ENCODE measurements around the gene MAL.
A peak's percentile ranks its signal among the peaks of the same experiment; 100 is the strongest.

The MAL gene

DNA sequence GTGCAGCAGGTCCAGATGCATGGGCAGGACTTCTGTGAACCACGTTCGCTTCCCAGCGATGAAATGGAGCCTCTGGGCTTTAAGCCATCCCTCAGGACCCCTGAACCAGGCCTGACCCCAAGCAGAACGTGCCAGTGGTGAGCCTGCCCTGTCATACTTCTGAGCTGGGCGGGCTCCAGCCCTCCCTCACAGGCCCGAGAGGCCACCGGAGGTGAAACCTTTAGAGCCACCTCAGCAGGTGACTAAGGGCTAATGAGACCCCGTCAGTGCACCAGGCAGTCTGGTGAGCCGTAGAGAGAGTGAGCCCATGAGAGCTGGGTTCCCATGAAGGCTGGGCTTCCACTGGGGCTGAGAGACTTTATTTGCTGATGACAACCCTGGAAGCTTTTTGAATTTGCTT is 8.9 kb upstream of the MAL start:
- DNase-seq (ENCODE audit: low read depth) = no peak

DNA sequence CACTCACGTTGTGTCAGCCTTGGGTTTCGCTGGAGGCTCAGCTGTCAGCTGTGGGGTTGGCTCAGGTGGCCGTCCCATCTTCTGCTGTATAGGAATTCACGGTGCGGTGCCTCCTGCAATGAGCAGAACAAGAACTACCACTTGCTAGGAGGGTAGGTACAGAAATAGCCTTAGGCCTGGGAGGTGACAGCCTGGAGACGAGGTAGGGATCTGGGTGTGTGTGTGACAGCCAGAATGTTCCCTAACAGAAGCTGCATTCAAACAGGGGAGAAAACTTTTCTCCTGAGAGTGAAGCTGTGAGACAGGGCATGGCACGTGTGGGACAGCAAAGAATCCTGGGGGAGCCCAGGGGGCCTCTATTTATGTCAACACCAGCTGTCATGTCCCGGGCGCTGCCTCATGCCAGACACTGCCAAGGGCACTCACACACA is 8.4 kb upstream of the MAL start:
- no peak for DNase-seq (ENCODE audit: low read depth)

DNA sequence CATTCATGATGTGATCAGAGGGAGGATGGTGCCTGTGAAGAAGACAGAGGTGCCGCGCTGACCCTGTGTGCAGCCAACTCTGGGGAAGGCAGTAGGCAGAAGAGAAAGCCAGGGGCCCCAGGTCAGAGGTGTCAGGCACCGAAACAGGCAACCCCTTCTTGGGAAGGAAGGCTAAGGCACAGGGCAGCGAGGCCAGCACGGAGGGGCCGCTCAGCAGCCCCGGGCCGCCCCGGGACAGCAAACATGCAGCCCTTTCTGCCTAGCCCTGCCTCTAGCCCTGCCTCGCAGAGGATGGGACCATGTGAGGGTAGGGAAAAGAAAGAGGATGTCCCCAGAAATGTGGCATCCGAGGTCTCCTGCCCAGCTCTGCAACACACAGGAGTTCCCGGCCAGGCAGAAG is 7.7 kb upstream of the MAL start:
- no peak for DNase-seq (ENCODE audit: low read depth)

DNA sequence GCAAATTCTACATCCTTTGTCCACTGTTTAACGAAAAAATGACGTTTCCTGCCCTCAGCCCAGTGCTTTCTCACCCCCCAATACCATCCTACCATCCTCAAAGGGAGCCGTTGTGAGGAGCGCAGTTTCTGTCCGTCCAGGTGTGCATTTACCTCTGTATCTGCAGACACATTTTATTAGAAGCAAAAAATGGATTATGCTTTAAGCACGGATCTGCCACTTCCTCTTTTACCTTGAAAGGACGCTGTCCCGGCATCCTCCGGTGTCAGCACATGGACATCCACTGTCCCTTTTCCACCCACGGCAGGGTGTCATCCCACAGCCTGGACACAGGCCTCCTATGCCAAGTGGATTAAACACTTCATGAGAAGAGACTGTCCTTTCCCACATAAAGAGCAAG is 7.2 kb upstream of the MAL start:
- no peak for DNase-seq (ENCODE audit: low read depth)

DNA sequence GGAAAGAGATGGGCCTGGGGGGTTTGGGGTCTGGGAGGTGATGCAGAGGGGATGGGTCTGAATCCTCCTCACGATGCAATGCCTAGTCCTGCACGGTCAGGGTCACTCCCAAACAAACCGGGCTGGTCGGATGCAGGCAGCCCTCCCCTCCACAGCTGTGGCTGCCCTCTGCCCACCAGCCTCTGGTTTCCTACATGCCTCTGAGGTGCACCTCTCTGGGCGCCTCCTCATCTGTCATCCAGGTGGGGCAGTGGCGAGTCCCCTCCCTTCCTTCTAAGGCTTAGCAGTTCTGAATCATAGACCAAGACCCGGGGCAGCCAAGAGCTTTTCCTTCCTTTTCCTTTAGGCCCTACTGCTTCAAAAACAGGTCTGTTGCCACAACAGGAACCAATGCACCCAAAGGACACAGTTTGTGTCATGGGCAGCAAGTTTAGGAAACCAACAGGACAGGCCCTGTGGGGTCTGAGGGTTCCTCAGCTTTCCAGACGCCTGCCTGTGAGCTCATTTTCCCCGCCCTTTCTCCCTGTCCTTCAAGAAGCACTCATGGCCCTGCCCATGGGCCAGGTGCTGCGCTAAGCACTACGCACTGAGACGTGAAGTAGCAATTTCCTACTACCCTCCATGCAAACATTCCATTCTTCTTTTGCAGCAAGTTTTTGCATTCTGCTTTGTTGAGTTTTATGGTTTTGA is 6.5 kb upstream of the MAL start:
- DNase-seq (ENCODE audit: low read depth) = no peak

DNA sequence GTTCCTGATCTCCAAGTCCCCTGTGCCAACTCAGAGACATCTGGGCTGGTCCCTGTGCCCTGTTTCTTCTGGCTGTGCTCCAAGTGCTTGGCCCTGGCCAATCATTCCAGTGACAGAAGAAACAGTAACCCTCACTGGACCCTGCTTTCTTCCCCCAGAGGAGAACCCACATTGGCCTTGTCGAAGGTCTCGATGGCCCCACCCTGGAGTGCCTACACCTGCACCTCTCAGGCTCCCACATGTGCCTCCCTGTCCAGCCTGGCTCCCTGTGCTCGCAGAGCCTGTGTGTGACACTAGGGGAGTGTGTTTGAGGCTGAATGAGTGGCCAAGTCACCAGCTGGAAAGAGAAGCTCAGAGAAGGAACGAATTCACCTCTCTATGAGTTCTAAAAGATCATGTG is 5.9 kb upstream of the MAL start:
- DNase-seq (ENCODE audit: low read depth) = no peak

DNA sequence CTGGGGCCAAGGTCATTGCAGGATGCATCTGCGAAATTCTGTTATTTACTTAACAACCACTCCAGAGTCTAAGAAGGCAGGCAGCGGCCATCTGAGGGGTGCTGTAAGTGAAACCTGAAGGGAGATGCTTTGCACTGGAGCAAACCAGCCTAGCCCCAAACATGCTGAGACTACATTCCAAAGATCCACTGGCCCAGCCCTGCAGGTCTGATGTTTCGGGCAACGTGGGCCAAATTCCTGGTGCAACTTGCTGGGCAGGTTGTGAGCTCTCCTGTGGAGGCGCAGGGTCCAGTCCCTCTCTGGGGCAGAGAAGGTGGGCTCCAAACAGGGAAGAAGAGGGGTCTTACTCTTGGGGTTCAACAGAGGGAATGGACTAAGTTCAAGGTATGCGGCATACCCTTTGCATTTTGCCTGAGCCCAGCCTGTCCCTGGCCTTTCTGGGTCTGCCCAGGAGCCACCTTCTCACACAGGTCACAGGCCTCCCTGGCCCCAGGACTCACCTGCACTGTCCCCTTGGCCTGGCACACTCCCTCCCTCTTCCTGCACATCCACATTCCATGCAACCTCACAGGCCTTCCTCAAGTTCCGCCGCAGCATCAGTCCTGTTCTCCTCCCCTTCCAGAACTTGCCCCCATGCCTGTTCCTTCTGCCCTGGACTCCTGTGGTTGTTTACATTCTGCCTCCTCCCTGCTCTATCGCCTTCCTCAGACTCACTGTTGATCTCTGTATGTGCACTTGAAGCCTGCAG is 5.1 kb upstream of the MAL start:
- DNase-seq (ENCODE audit: low read depth) = no peak

DNA sequence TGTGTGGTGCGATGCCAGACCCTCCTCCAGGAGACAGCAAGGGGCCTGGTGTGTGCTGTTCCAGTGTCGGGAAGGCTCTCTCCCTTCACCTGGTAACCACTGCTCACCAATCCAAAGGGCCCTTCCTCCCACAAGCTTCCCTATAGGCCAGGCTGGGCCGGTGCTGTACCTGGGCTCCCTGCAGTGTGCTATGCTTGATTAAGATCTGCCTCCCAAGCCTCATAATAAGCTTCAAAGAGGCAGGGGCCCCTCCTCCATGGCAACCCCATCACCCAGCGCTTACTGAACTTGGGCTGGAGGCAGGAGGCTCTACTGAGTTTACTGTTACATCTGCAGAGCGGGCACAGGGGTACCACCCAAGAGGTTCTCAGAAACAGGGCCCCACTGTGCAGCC is 4.5 kb upstream of the MAL start:
- DNase-seq (ENCODE audit: low read depth) = no peak

DNA sequence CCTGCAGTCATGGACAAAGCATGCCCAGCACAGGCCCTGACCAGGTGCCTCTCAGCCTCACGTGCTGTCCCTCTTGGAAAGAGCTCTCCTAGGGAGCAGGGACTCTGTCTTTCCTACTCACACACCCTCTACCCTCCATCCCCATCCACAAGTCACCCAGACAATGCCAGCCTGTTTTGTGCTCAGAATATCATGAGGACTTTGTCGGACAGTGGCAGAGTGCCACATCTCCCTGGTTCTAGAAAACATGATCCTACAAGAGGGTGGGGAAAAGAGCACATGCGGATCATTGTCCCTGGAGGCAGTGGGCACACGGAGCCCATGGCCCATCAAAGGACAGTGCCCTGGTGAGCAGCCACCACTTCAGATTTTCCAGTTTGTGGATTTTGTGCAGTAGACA is 3.7 kb upstream of the MAL start:
- DNase-seq (ENCODE audit: low read depth) = no peak

DNA sequence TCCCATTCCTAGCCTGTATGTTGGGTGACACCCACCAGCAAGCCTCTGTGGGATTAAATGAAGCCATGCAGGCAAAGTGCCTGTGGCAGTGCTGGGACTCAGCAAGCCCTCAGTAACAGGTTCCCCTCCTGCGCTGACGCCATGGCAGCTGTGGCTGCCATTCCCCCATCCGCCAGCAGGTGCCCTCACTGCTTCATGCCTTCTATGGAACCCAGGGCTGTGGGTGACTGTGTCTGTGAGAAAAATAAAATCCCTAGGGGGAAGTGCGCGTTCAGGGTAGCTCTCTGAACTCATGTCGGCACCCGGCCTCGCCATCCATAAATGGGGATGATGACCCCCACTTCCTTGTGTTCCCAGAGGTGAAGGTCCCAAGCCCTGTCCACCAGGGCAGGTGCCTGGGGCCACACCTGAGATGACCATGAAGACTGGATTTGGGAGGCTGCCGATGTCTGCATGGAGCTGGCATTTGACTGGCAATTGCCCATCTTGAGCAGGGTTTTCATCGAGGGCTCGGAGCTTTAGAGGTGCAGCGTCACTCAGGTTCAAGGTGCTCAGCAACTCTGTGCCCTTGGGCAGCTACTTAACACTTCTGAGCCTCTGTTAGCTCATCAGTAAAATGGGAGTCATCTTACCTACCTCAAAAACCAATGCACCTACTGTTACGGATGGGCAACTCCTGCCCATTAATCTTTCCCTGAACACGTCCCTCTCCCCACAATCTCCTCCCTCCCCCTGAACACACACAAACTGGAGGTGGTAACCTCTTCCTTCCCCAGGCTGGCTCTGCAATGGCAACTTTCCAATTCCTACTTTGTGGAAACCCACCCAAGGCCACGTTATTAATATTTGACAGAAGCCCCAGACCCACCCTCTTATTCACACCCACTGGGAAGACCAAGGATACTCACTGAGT is 2.9 kb upstream of the MAL start:
- DNase-seq (ENCODE audit: low read depth) = peak; percentile 79

DNA sequence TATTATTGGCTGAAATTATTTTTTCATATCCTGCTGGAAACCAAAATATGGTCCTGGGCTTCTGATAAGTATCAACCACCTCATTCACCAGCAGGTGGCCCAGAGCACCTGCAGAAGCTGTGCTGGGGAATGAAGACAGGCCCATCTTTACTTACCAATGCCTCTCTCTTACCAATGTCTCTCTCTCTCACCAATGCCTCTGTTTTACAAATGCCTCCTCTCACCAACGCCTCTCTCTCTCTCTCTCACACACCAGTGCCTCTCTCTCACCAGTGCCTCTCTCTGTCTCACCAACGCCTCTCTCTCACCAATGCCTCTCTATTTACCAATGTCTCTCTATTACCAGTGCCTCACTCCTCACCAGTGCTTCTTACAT is 2.3 kb upstream of the MAL start:
- no peak for DNase-seq (ENCODE audit: low read depth)

DNA sequence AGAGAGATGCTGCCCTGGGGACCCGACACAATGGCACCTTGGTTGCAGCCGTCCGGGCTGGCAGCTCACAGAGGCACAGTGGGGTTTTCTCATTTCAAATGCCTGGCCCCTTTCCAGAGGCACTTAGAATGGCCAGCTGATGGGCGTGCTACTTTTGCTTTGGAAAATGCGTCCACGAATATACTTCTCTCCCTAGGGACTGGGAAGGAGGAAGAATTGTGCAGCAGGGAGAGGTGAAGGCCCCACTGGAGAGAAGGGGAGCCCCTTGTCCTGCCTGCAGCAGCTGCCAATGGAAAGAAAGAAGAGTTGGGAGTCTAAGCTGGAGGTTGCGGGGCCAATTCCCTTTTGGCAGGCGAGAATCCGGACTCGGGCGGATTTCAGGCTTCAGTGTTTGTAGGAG is 1.1 kb upstream of the MAL start:
- no peak for DNase-seq (ENCODE audit: low read depth)

DNA sequence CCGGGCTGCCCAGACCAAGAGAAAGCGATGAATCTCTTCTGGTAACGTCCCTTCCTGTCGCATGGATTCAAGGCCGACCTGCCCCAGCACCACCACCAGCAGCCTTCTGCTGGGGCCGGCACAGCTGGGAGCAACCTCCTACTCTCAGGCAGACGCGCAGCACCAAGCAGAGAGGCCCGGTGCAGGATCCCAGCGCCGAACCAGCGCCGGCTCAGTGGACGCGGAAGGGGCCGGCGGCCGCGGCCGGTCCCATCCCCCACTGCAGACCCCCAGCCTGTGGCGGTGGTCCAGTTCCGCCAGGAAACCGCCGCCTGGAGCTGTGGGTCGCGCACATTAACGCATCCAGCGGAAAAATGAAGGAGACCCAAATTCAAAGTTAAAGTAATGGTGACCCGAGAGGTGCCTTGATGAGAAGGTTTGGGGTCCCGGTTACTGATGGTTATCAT is 525 bp upstream of the MAL start:
- DNase-seq (ENCODE audit: low read depth) = no peak

DNA sequence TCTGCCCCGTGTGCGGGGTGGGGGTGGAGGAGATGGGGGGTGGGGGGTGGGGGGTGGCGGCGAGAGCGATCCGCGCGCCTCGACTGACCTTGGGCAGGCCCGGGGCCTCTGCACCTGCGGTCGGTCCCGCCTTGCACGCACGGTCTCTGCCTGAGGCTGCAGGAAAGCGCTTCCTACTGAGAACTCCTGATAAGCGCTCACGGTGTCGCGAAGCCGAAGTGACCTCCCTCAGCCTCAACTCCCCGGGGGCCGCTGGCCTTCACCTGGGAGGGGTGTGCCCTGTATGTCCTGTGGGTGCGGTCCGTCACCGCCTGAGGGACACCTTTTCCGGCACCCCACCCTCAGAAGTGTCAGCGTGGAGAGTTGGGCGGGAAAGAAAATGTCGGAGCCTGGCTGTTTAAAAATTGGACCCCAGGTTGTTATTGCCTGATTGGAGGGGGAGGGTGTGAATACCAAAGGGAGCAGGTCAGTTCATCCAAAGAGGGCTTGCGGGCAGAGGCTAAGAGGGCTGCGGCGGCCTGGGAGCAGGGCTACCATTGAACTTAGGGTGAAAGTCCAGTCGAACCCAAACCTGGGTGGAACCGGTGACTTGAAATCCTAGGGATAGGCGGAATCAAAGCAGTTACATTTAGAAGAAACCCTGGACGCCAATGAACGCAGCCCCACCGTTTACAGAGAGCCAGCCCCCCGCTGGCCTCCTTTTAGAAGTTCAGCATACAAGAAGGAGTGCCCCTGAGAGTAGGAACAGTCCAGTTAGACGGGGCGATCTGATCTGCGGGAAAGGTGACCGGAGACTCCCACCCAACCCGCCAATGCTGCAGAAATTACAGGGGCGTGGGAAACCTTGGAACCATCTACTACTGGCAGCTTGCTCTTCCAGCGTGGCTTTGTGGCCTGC is 1.2 kb downstream of the MAL start:
- no peak for DNase-seq (ENCODE audit: low read depth)

DNA sequence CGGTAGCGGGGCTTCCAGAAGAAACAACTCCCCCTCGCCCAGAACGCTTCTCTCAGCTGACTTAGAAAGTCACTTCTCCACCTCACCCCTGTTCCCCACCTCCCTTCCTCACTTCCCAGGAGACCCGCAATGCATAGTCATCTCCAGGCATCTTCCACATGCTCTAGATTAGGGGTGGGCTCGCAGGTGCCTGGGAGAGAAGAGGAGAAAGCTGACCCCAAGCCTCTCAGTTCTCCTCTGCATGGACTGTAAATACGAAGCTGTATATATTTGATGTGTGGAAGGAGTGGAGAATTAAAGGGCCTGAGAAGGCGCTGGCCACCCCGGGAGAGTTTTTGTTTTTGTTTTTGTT is 1.8 kb downstream of the MAL start:
- DNase-seq (ENCODE audit: low read depth) = no peak

DNA sequence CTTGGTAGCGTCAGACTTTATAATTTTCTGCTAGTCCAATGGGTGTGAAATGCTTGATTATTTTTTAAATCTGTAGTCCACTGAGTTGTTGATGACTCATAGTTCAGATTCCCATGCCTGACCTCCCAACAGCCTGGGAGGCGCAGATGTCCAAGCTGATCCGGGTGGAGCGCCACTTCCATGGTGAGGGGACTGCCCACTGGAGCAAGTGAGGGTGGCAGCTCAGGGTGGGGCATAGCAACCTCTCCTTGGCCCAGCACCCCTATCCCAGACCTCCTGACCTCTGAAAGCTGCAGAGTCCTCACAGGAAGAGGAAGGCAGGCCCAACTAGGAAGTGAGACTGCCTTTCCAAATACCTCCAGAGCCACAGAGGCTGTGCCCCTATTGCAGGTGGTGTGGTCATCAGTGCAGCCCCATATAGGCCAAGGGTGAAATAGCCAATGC is 4.4 kb downstream of the MAL start:
- DNase-seq (ENCODE audit: low read depth) = no peak

DNA sequence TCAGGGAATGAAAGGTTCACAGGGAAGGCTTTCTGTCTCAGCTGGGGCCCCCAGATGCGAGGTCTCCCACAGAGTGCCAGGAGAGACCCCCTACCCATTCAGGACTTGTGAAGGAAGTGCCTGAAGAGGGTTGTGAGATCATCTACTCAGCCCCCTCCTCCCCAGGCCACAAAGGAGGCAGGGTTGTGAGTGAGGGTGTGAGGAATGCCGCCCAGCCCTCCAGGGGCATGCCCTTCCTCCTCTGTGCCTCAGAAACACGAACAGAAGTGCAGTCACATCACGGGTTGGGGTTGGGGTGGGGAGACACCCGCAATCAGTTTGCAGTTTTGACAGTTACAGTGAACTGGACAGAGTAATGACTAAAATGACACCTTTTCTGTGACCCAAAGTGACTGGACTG is 5.0 kb downstream of the MAL start:
- DNase-seq (ENCODE audit: low read depth) = no peak

DNA sequence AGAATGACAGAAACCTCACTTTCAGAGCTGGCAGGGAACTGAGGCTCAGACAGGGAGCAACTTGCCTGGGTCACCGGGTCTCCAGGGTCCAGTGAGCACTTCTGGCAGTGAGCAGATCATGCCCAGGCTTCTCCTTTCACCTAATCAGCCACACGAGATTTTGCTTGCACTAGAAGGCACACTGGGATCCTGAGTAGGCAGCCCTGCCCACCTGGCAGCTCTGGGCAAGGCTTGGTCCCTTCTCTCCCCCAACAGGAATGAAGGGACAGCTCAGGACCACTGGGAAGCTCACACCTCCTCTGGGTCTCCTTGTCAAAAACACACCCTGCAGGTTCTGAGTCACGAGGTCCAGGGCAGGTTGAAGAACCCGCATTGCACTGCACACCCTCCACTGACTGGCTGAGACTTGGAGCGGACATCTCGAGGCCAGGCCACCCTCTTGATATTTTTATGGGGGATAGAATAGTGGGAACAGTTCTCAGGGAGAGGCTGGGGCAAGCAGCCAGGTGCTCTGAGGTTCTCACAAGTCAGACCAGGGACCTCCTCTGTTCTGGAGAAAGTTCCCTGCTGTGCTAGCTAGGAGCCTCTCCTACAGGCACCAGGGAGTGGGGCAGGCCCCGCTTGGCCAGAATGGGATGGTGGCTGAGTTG is 5.7 kb downstream of the MAL start:
- DNase-seq (ENCODE audit: low read depth) = no peak

DNA sequence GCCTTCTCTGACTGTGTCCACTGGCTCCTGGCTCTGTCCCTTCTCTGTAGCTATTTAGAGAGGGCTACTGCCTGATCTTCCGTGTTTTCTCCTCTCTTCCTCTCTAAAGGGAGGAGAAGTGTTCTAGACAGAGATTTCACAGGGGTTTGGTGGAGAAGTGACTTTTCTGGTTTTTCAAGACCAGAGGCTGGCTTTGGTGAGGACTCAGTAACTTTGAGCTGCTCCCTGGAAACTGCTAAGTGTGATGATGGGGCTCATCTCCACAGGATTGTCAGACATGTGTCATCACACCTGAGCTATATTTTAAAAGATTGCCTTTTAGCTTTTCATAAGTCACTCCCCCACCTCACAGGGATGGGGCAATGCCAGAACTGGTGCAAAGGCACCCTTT is 6.2 kb downstream of the MAL start:
- no peak for DNase-seq (ENCODE audit: low read depth)

DNA sequence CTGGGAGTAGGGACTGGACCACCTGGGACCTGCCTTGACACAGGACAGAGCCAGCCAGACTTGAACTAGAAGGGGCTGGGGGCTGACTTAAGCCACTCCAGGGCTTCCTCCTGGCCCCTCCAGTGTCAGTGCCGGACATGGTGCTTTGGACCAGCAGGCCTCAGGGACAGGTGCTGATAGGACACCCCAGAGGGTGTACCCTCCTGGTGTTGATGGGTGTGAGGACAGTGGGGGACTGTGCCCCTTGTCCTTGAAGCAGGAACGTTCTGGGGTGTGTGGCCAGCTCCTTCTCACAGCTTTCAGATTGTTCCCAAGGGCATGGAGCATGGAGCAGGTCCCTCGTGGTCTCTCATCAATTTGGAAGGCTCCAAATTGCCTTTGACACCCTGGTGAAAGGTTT is 6.8 kb downstream of the MAL start:
- DNase-seq (ENCODE audit: low read depth) = no peak

DNA sequence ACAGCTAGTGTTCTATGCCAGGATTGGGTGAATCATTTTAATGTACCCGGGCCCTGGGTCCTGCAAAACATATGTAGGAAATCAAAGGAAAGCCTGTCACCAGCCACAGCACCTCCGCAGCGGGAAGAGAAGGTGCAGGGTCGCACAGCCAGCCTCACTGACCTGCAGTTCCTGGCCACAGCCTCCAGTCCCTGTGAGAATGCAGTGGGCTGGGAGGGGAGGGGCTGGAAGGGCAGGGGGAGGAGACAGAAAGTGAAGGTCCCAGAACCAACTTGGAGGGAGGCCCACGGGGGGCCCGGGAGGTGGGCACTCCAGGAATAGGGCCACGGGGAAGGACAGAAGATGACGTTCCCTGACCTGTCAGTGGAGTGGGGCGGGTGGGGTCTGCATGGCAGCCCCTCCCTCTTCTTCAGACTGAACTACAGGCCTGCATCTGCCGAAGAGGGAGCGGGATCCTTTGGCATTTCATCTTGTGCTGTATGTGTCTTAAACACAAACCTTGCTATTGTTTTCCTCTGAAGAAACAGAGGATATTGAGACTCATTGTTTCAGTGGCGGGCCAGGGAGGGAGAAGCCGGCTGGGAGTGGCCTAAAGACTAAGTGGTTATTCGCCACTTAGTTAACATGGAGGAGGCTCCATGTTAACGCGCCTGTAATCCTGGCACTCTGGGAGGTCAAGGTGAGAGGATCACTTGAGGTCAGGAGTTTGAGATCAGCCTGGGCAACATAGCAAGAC is 7.5 kb downstream of the MAL start:
- no peak for DNase-seq (ENCODE audit: low read depth)

All from stimulated activated CD8-positive, alpha-beta memory T cell treated with anti-CD3 and anti-CD28 coated beads, Interleukin-15, amount 100 ng/mL, for 1 hour (primary cell).